Fibroblast of skin of right biceps (primary cell): ENCODE data around the gene TNS3.
A peak's percentile ranks its signal among the peaks of the same experiment; 100 is the strongest.
"Not testable (repeated sequence)": the region's sequence is repeated elsewhere in the genome, so short reads cannot be mapped to it uniquely, and the experiment has no call there.

Experiments used
- DNase-seq: peaks from one replicate; pipeline ENCODE4 v3.0.0-alpha.2; 2013

TNS3 gene

GRCh38 chr7:47602272-47603004 is 20.5 kb upstream of the TNS3 start:
- DNase-seq = no peak

DNA sequence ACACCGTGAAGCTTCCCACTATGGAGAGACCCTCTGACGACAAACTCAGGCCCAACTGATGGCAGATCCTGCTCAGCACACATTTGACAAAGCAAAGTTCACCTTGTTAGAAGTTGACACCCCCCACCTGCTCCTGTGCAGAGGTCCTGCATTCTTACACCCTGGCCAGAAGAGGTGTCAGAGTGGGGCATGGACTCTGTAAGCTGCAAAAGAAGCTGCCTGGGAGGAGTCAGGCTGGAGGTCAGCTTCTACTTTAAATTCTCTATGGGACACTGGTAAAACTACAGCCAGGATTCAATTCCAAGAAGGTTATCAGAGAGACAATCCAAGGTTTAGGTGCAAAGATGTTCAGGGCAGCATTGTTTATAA is 20.0 kb upstream of the TNS3 start:
- no peak for DNase-seq

- DNase-seq = peak; percentile 97
Observed at GRCh38 chr7:47601119-47601880, 19.4 kb upstream of the TNS3 start.

DNA sequence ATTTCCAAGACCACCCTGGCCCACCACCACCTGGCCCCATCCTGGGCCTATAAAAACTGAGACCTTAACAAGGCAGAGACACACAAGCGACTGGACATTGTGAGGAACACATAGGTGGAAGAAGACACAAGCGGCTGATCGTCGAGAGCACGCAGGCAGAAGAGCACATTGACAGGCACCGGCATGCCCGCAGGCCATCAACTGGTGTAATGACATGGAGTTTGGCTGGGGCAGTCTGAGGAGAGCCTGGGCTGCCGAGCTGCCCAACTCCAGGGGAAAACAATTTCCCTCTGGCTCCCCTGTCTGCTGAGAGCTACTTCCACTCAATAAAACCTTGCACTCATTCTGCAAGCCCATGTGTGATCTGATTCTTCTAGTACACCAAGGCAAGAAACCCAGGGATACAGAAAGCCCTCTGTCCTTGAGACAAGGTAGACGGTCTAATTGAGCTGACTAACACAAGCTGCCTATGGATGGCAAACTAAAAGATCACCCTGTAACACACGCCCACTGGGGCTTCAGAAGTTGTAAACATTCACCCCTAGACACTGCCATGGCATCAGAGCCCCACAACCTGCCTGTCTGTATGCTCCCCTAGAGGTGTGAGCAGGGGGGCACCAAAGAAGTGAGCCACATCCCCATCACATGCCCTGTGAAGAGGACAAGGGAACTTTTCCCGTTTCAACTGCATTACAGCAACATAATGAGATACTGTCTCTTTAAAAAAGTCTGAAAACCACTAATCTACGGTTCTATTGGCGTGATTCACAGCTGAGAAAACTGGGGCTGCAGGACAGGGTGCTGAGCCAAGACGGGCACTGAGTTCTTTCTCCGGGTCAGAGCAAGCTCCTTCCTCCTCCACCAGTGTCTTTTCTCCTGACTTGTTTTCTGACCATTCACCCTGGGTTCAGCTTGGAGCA is 18.5 kb upstream of the TNS3 start:
- DNase-seq = peak; percentile 81

DNA sequence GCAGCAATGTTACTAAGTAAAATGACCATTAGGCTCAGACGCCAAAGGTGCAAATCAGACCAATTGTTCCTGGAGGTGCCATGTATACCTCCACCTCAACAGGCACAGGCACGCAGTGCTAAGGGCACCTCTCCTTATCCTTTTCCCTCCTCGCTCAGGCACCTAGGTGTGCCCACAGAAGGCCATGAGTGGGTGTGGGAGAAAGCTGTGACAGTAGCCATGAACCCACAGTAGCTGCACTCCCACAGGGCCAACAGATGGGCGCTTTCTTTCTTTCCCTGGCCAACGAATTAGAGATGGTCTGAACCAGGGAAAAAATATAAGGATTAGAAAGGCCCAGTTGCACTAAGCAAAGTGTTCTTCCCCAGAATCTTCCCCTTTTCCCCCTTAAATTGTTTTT is 15.5 kb upstream of the TNS3 start:
- no peak for DNase-seq

- peak; percentile 49 for DNase-seq
Observed at GRCh38 chr7:47596502-47597202, 14.7 kb upstream of the TNS3 start.

GRCh38 chr7:47594406-47594805 is 12.5 kb upstream of the TNS3 start:
- DNase-seq = no peak

GRCh38 chr7:47591655-47592572 is 10.0 kb upstream of the TNS3 start:
- DNase-seq = peak; percentile 74

DNA sequence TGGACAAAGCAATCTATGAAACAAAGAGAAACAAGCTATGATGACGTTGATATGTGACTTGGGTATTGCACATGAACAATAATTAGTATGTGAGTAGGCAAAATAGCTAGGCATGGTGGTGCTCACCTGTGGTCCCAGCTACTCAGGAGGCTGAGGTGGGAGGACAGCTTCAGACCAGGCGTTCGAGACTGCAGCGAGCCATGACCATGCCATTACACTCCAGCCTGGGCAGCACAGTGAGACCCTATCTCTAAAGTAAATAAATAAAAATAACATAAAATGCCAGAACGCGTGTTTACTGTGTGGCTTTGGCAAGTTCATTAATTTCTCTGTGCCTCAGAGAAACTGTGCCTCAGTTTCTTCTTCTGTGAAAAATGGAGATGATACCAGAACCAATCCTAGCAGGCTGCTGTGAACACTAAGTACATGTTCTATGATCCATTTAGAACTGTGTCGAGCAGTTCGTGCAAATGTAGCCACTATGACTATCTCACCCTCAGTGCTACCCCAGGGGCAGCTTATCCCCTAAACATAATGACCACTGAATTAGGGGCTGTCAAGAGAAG is 9.3 kb upstream of the TNS3 start:
- no peak for DNase-seq

GRCh38 chr7:47590215-47590614 is 8.3 kb upstream of the TNS3 start:
- DNase-seq = not testable (repeated sequence)

- no peak for DNase-seq
Observed at GRCh38 chr7:47588704-47589225, 6.9 kb upstream of the TNS3 start.

DNA sequence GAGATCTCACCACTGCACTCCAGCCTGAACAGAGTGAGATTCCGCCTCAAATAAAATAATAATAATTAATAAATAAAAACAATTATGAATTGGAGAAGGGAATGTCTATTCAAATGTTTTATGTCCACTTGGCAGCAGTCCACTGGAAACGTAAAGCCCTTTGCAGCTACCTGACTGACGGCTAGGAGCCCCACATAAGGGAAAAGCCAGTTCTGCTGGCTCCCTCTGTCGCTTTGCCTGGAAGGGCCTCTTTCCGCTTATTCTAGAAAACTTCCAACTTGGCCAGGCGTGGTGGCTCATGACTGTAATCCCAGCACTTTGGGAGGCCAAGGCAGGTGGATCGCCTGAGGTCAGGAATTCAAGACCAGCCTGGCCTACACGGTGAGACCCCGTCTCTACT is 6.1 kb upstream of the TNS3 start:
- DNase-seq = no peak

- DNase-seq = no peak
Observed at GRCh38 chr7:47587351-47587750, 5.4 kb upstream of the TNS3 start.

DNA sequence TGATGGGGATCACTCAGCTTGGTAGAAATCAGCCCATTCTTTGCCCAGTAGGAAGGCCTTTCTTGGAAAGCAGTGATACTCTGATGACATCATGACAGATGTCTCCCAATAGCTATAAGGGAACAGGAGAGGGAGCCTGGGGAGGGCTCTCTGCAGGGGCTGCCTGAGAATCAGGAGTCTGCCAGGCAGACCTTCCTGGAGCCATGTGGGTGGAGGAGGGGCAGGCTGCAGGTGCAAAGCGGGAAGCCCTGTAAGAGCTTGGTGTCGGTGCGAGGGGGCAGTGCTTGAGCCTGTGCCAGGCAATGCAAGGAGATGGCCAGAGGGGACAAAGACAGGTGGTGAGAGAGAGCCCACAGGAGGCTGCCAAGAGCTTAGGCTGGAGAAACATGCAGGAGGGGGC is 5.0 kb upstream of the TNS3 start:
- no peak for DNase-seq

GRCh38 chr7:47586161-47586670 is 4.3 kb upstream of the TNS3 start:
- not testable (repeated sequence) for DNase-seq

DNA sequence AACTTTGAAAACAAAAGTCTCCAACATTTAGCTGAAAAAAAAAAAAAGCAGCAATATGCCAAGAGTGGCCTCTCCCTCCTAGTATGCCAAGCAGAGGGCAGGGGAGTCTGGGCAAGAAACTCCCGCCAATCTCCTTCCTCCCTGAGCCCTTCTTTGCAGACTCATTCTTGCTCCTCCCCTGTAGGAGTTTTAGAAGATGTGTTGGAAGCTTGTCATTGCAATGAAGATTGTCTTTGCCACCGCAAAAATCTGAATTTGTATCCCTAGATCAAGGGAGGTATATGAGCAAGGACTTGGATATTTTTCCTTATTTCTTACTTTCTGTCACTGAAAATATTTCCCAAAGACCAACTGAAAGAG is 2.6 kb upstream of the TNS3 start:
- DNase-seq = peak; percentile 68

DNA sequence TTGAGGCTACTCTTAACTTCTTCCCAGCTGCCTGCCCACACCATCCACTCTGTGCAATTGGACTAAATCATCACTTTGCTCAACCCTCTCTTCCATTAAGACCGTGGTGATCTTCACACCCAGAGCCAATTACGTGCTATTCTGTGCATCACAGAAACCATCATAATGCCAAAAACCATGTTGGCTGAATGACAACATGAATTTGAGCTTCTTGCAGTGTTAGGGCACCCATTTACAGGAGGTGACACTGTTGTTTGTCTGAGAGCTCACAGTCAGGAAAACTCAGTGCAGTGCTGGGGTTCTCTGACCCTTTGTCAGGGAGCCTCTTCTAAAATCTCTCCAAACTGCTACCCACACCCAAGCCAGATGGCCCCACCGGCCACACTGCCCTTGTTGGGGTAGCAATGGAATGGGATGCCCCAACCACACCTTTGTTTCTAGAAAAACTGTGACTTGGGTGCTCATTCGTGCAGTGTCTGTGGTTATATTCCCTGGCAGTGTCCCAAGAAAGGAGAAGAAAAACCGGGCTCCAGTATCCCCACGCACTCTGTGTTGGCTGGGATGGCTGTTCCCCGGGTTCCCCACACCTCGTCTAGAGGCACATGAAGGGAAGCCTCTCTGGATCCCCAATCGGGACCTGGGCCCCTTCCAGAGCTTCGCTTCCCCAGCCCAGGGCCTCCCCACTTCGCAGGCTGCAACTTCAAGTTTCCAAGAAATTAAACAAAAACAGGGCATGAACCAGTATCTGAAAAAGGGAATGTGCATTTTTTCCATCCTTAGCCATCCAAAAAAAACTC is 2.0 kb upstream of the TNS3 start:
- DNase-seq = no peak

DNA sequence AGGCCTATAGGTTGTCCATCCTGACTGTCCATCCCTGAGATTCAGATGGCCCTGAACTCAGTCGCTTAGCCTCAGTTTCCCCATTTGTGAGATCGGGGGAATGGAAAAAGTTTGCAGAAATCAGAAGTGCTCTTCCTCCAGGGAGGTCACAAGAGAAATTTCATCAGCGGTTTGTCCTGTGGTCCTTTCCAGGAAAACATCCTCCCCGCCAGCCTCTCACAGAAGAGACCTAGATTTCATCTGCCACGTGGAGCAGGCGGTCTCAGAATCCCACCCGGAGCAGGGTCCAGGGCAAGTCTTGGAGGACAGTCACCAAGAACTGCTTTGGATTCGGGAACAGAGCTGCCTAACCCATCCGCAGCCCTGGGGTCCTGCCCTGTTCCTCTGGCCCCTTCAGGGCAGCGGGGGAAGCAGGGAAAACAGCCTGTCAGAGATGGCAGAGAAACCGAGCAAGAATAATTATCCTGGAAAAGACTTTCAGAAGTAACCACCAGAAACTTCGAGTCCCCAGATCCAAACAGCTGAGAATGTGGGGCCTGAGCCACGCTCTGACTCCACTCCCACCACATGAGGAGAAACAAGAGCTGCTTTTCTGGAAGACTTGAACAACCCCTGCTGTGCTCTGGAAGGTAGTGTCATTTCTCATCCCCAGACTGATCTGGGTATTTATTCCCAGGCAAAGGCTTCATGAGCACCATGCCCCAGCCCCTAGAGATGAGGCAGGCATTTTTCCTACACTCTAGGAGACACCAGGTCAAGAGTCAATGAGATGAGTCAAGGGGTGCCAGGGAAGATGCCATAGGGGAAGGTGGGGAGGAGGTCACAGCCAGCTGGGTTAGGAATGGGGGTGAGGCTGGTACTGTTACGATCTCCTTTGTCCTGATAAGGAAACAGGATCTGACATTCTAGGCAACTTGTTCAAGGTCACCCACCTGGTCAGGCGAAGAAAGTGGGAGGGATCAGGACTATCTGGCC is 1.1 kb upstream of the TNS3 start:
- peak; percentile 67 for DNase-seq

GRCh38 chr7:47581438-47581803 is 490 bp downstream of the TNS3 start:
- DNase-seq = no peak
